A549 treated with Mapracorat at 1 μM for 4 hours (cell line): ENCODE results near the gene MREG. TPM values are rescaled to one million over a fixed set of nuclear protein-coding genes. Genes with fewer than 3 reads are reported as not detected.

Source experiments
- total RNA-seq: library from RNA; stranded (reverse); fragments of 200-300 nt; extraction: Qiagen RNA extraction; gene quantifications from 5 replicates; pipeline ENCODE4 v1.2.3, GENCODE V29; 2022

Gene MREG, protein sequence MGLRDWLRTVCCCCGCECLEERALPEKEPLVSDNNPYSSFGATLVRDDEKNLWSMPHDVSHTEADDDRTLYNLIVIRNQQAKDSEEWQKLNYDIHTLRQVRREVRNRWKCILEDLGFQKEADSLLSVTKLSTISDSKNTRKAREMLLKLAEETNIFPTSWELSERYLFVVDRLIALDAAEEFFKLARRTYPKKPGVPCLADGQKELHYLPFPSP
- 4.2 to 5.3 TPM (median 4.9 TPM) in 5 replicates for total RNA-seq

DNA sequence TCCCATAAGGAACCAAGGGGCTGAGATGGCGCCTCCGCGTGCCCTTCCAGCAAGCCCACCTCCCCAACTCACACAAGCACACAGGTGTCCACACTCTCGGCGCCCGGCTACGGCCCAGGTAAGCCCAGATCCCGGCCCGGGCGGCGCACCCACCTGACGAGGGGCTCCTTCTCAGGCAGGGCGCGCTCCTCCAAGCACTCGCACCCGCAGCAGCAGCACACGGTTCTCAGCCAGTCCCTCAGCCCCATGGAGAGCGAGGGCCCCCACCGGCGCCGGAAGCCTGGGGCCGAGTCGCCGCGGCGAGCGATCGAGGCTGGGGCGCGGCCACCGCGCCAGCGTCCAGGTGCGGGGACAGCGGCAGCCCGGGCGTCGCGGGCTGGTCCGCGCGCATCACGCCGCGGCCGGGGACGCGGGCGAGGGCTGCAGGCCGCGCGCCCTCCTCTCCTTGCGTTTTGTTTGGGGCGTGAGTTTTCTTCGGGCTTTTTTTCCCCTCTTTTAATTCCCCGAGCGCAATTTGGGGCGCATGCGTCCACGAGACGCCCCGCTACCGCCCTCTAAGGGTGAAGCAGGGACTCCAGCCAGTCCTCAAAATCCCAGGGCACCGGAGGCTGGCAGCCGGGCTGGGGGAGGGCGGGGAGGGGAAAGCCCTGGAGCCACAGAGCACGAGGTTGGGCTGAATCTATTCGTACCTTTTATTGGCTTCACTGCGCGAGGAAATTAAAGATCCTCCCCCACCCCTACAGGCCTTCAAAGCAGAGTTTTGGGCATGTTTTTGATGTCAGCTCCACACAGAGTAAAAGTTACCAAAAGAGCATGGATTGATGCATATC, at the start of gene MREG:
MREG (minus strand) TSS at position 472 of the 830 bp plus-strand sequence; CDS start at position 248, 224 bp downstream.

Other genes starting within 250 kb of the MREG start
- 13.2 to 16.9 TPM (median 14.4 TPM) in 5 replicates for gene PECR, start 68.3 kb upstream of the MREG start, total RNA-seq
- 0.25 to 0.59 TPM (median 0.29 TPM) in 5 replicates for gene TMEM169, start 68.4 kb upstream of the MREG start, total RNA-seq
- 169 to 199 TPM (median 184 TPM) in 5 replicates for gene XRCC5, start 95.8 kb upstream of the MREG start, total RNA-seq